Neural progenitor cell (in vitro differentiated cells): Measurements from ENCODE around the gene CSTF3. TPM values are rescaled to one million over a fixed set of nuclear protein-coding genes. Genes with fewer than 3 reads are reported as not detected.

Experiments used
- DNase-seq: peaks from one replicate; pipeline ENCODE4 v3.0.0-alpha.2; 2016; ENCODE audit warnings: low spot score
- H2AFZ ChIP-seq: fragments of 200-600 bp; sonication (generic); replicated peaks from 2 replicates; pipeline ENCODE4 v1.6.1; 2016; ENCODE audit warnings: antibody characterized with exemption
- H3F3A ChIP-seq: fragments of 200-600 bp; sonication (generic); 2 replicates; pipeline ENCODE4 v1.6.1; 2016; ENCODE audit warnings: antibody characterized with exemption, low read depth
- H3K27ac ChIP-seq: fragments of 200-600 bp; sonication (generic); 2 replicates; pipeline ENCODE4 v1.5.1; 2016; ENCODE audit warnings: mild to moderate bottlenecking
- H3K27me3 ChIP-seq: fragments of 200-600 bp; sonication (generic); 2 replicates; pipeline ENCODE4 v1.6.1; 2016; ENCODE audit warnings: mild to moderate bottlenecking, moderate library complexity
- H3K36me3 ChIP-seq: fragments of 200-600 bp; sonication (generic); 2 replicates; pipeline ENCODE4 v1.5.1; 2016
- H3K4me1 ChIP-seq: fragments of 200-600 bp; sonication (generic); 2 replicates; pipeline ENCODE4 v1.6.1; 2016; ENCODE audit warnings: mixed run types
- H3K4me2 ChIP-seq: fragments of 200-600 bp; sonication (generic); 2 replicates; pipeline ENCODE4 v1.6.1; 2016
- H3K4me3 ChIP-seq: fragments of 200-600 bp; sonication (generic); 2 replicates; pipeline ENCODE4 v1.5.1; 2016
- H3K79me2 ChIP-seq: fragments of 200-600 bp; sonication (generic); 2 replicates; pipeline ENCODE4 v1.6.1; 2016; ENCODE audit warnings: low read depth
- H3K9ac ChIP-seq: fragments of 200-600 bp; sonication (generic); 2 replicates; pipeline ENCODE4 v1.6.1; 2016
- H3K9me3 ChIP-seq: fragments of 200-600 bp; sonication (generic); 2 replicates; pipeline ENCODE4 v1.5.1; 2016; ENCODE audit warnings: low read depth
- H4K20me1 ChIP-seq: fragments of 200-600 bp; sonication (generic); 2 replicates; pipeline ENCODE4 v1.6.1; 2016; ENCODE audit warnings: low read depth
- H3K27ac Mint-ChIP-seq: 3 replicates; pipeline ENCODE4 v1.8.0; 2021; ENCODE audit warnings: mixed read lengths
- H3K27me3 Mint-ChIP-seq: 2 replicates; pipeline ENCODE4 v1.8.0; 2022; ENCODE audit warnings: low read depth, mild to moderate bottlenecking, inconsistent platforms, moderate library complexity, mixed read lengths; ENCODE audit not compliant: insufficient read depth
- H3K36me3 Mint-ChIP-seq: 3 replicates; pipeline ENCODE4 v1.8.0; 2021; ENCODE audit warnings: mixed read lengths
- H3K4me1 Mint-ChIP-seq: 3 replicates; pipeline ENCODE4 v1.8.0; 2021; ENCODE audit warnings: mixed read lengths
- H3K4me3 Mint-ChIP-seq: 3 replicates; pipeline ENCODE4 v1.8.0; 2021; ENCODE audit warnings: mild to moderate bottlenecking, moderate library complexity, mixed read lengths
- H3K9me3 Mint-ChIP-seq: 3 replicates; pipeline ENCODE4 v1.8.0; 2020; ENCODE audit warnings: mixed read lengths
- CTCF ChIP-seq: fragments of 200-600 bp; sonication (generic); IDR thresholded peaks from 2 replicates; pipeline ENCODE4 v1.5.1; 2017; ENCODE audit warnings: antibody characterized with exemption, mild to moderate bottlenecking
- EZH2 ChIP-seq: fragments of 200-600 bp; sonication (generic); IDR thresholded peaks from 2 replicates; pipeline ENCODE4 v1.6.1; 2017; ENCODE audit warnings: antibody characterized with exemption, mild to moderate bottlenecking, moderate library complexity
- EZH2phosphoT487 ChIP-seq: fragments of 200-600 bp; sonication (generic); IDR thresholded peaks from 2 replicates; pipeline ENCODE4 v1.6.1; 2017; ENCODE audit warnings: antibody characterized with exemption
- total RNA-seq: library from RNA; depleted of rRNA; stranded (reverse); fragments of >200 nt; gene quantifications from 2 replicates; pipeline ENCODE4 v1.2.3, GENCODE V29; 2015; ENCODE audit warnings: low replicate concordance

CSTF3 gene
- total RNA-seq, 1 donor from 2014 or later: 76.6 TPM

GRCh38 chr11:33109294-33109895 is 51.9 kb downstream of the CSTF3 start:
- Histone ChIP-seq H3K4me1 (no peaks in the 10 kb centered on the region), H3K79me2 (no peaks in the 10 kb centered on the region), H3K27ac (no peak overlapping the region), H3K9me3 (no peaks in the 10 kb centered on the region), H3K36me3 (peaks cover 13% of the 10 kb centered on the region), H3K9ac (no peak overlapping the region), H4K20me1 (no peaks in the 10 kb centered on the region), H2AFZ (no peak overlapping the region), H3K4me2 (no peak overlapping the region), H3F3A (peaks cover 5% of the 10 kb centered on the region), H3K27me3 (no peaks in the 10 kb centered on the region), H3K4me3 (no peak overlapping the region)
- Mint-ChIP-seq H3K27me3 (no peaks in the 10 kb centered on the region), H3K36me3 (peaks cover 7% of the 10 kb centered on the region), H3K4me3 (no peak overlapping the region), H3K27ac (no peak overlapping the region), H3K4me1 (no peaks in the 10 kb centered on the region), H3K9me3 (no peaks in the 10 kb centered on the region)
- DNase-seq: no peak
- TF ChIP-seq CTCF: no peak
- TF ChIP-seq EZH2: no peak
- no peak for TF ChIP-seq EZH2phosphoT487

DNA sequence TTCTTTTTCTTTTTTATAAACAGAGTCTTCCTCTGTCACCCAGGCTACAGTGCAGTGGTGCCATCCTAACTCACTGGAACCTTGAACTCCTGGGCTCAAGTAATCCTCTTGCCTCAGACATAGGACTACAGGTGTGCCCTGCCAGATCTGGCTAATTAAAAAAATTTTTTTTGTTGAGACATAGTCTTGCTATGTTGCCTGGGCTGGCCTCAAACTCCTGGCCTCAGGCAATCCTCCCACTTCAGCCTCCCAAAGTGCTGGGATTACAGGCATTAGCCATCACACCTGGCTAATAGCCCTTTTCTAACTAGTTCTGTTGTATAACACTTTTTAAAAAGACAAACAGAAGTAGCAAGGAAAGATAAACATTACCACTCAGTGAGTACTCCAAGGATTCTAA is 57.4 kb downstream of the CSTF3 start:
- Mint-ChIP-seq H3K4me3 (no peak overlapping the region), H3K27ac (no peak overlapping the region), H3K4me1 (no peaks in the 10 kb centered on the region), H3K27me3 (no peaks in the 10 kb centered on the region), H3K9me3 (no peaks in the 10 kb centered on the region), H3K36me3 (peaks cover 26% of the 10 kb centered on the region)
- TF ChIP-seq CTCF (no peak), EZH2phosphoT487 (no peak), EZH2 (no peak)
- H3K4me1 ChIP-seq: no peaks in the 10 kb centered on the region
- no peak overlapping the region for H3K4me2 ChIP-seq
- H3K27me3 ChIP-seq: no peaks in the 10 kb centered on the region
- no peaks in the 10 kb centered on the region for H4K20me1 ChIP-seq
- no peak for DNase-seq
- H3K9me3 ChIP-seq: no peaks in the 10 kb centered on the region
- H3K9ac ChIP-seq: no peak overlapping the region
- no peak overlapping the region for H3K4me3 ChIP-seq
- no peaks in the 10 kb centered on the region for H3F3A ChIP-seq
- H3K27ac ChIP-seq: no peak overlapping the region
- no peaks in the 10 kb centered on the region for H3K79me2 ChIP-seq
- no peak overlapping the region for H2AFZ ChIP-seq
- peaks cover 25% of the 10 kb centered on the region for H3K36me3 ChIP-seq

GRCh38 chr11:33094157-33094556 is 67.1 kb downstream of the CSTF3 start:
- H3K9me3 Mint-ChIP-seq: no peaks in the 10 kb centered on the region
- Histone ChIP-seq H3K79me2 (no peaks in the 10 kb centered on the region), H2AFZ (no peak overlapping the region), H3K36me3 (peaks cover 41% of the 10 kb centered on the region), H3K9me3 (no peaks in the 10 kb centered on the region), H3K27me3 (no peaks in the 10 kb centered on the region), H3K4me3 (no peak overlapping the region), H3K4me1 (no peaks in the 10 kb centered on the region), H3F3A (no peaks in the 10 kb centered on the region), H3K9ac (no peak overlapping the region), H4K20me1 (no peaks in the 10 kb centered on the region), H3K27ac (no peak overlapping the region), H3K4me2 (no peak overlapping the region)
- peaks cover 31% of the 10 kb centered on the region for H3K36me3 Mint-ChIP-seq
- TF ChIP-seq EZH2phosphoT487: no peak
- no peak for TF ChIP-seq EZH2
- no peak for TF ChIP-seq CTCF
- no peak overlapping the region for H3K4me3 Mint-ChIP-seq
- no peak for DNase-seq
- no peak overlapping the region for H3K27ac Mint-ChIP-seq
- no peaks in the 10 kb centered on the region for H3K4me1 Mint-ChIP-seq
- H3K27me3 Mint-ChIP-seq: no peaks in the 10 kb centered on the region
